Activated naive CD8-positive, alpha-beta T cell treated with anti-CD3 and anti-CD28 coated beads for 36 hours (primary cell): ENCODE results near the gene DCDC2C. TPM values are rescaled to one million over a fixed set of nuclear protein-coding genes. Genes with fewer than 3 reads are reported as not detected.

Experiments used
- DNase-seq: peaks from one replicate; pipeline ENCODE4 v3.0.0; 2021
- H3K27ac Mint-ChIP-seq: one replicate; pipeline ENCODE4 v1.8.0; 2022; ENCODE audit warnings: mild to moderate bottlenecking, moderate library complexity, mixed read lengths
- H3K27me3 Mint-ChIP-seq: one replicate; pipeline ENCODE4 v1.8.0; 2022; ENCODE audit warnings: mild to moderate bottlenecking, mixed read lengths
- H3K36me3 Mint-ChIP-seq: one replicate; pipeline ENCODE4 v1.8.0; 2021; ENCODE audit warnings: mild to moderate bottlenecking, mixed read lengths
- H3K4me1 Mint-ChIP-seq: one replicate; pipeline ENCODE4 v1.8.0; 2021; ENCODE audit warnings: mixed read lengths
- H3K4me3 Mint-ChIP-seq: one replicate; pipeline ENCODE4 v1.8.0; 2022; ENCODE audit warnings: mild to moderate bottlenecking, moderate library complexity, mixed read lengths
- H3K9me3 Mint-ChIP-seq: one replicate; pipeline ENCODE4 v1.8.0; 2022; ENCODE audit warnings: mixed read lengths
- total RNA-seq, 2 experiments: library from RNA; stranded (reverse); gene quantifications; one replicate each; pipeline ENCODE4 v1.2.3, GENCODE V29; 2021

DCDC2C gene
- total RNA-seq, 2 experiments from 2014 or later = not detected

GRCh38 chr2:3682811-3683210, 20.6 kb upstream of the DCDC2C start:
- Mint-ChIP-seq H3K4me3 (no peak overlapping the region), H3K9me3 (no peaks in the 10 kb centered on the region), H3K27me3 (peaks cover 9% of the 10 kb centered on the region), H3K4me1 (no peaks in the 10 kb centered on the region), H3K27ac (no peak overlapping the region), H3K36me3 (no peaks in the 10 kb centered on the region)
- DNase-seq = no peak

- no peaks in the 10 kb centered on the region for H3K9me3 Mint-ChIP-seq
- no peak overlapping the region for H3K27ac Mint-ChIP-seq
- H3K4me1 Mint-ChIP-seq = no peaks in the 10 kb centered on the region
Observed at GRCh38 chr2:3683748-3684454, 19.5 kb upstream of the DCDC2C start.

GRCh38 chr2:3689998-3690748, 13.2 kb upstream of the DCDC2C start:
- peaks cover 11% of the 10 kb centered on the region for H3K9me3 Mint-ChIP-seq
- H3K27ac Mint-ChIP-seq = no peak overlapping the region
- peaks cover 18% of the 10 kb centered on the region for H3K27me3 Mint-ChIP-seq
- no peaks in the 10 kb centered on the region for H3K36me3 Mint-ChIP-seq
- no peak overlapping the region for H3K4me3 Mint-ChIP-seq
- no peaks in the 10 kb centered on the region for H3K4me1 Mint-ChIP-seq
- DNase-seq = no peak

More at GRCh38 chr2:3683748-3684454, 19.5 kb upstream of the DCDC2C start:
- Mint-ChIP-seq H3K36me3 (no peaks in the 10 kb centered on the region), H3K4me3 (no peak overlapping the region), H3K27me3 (peaks cover 16% of the 10 kb centered on the region)
- DNase-seq = no peak

- Mint-ChIP-seq H3K9me3 (peaks cover 11% of the 10 kb centered on the region), H3K4me1 (no peaks in the 10 kb centered on the region), H3K27me3 (peaks cover 18% of the 10 kb centered on the region), H3K4me3 (no peak overlapping the region), H3K36me3 (no peaks in the 10 kb centered on the region), H3K27ac (no peak overlapping the region)
- no peak for DNase-seq
Observed at GRCh38 chr2:3692375-3692774, 11.0 kb upstream of the DCDC2C start.

- DNase-seq = no peak
- Mint-ChIP-seq H3K4me3 (no peak overlapping the region), H3K4me1 (no peaks in the 10 kb centered on the region), H3K36me3 (no peaks in the 10 kb centered on the region), H3K27me3 (peaks cover 34% of the 10 kb centered on the region), H3K9me3 (peaks cover 4% of the 10 kb centered on the region), H3K27ac (no peak overlapping the region)
Observed at GRCh38 chr2:3696545-3696944, 6.8 kb upstream of the DCDC2C start.

- no peaks in the 10 kb centered on the region for H3K4me1 Mint-ChIP-seq
- H3K27ac Mint-ChIP-seq = no peak overlapping the region
- no peak for DNase-seq
- H3K27me3 Mint-ChIP-seq = peaks cover 64% of the 10 kb centered on the region
- H3K9me3 Mint-ChIP-seq = no peaks in the 10 kb centered on the region
- no peaks in the 10 kb centered on the region for H3K36me3 Mint-ChIP-seq
- H3K4me3 Mint-ChIP-seq = no peak overlapping the region
Observed at GRCh38 chr2:3701071-3701470, 2.3 kb upstream of the DCDC2C start.

- peak; percentile 10 for DNase-seq
- Mint-ChIP-seq H3K27ac (no peak overlapping the region), H3K36me3 (no peaks in the 10 kb centered on the region), H3K9me3 (no peaks in the 10 kb centered on the region), H3K27me3 (peaks cover 59% of the 10 kb centered on the region), H3K4me3 (no peak overlapping the region), H3K4me1 (no peaks in the 10 kb centered on the region)
Observed at GRCh38 chr2:3703757-3704355, 481 bp downstream of the DCDC2C start.

- Mint-ChIP-seq H3K27ac (no peak overlapping the region), H3K36me3 (no peaks in the 10 kb centered on the region), H3K9me3 (no peaks in the 10 kb centered on the region), H3K4me3 (no peak overlapping the region), H3K27me3 (peaks cover 51% of the 10 kb centered on the region), H3K4me1 (no peaks in the 10 kb centered on the region)
- DNase-seq = no peak
Observed at GRCh38 chr2:3704692-3705091, 1.3 kb downstream of the DCDC2C start.

- Mint-ChIP-seq H3K4me1 (no peaks in the 10 kb centered on the region), H3K9me3 (no peaks in the 10 kb centered on the region), H3K36me3 (no peaks in the 10 kb centered on the region), H3K27me3 (peaks cover 49% of the 10 kb centered on the region), H3K27ac (no peak overlapping the region), H3K4me3 (no peak overlapping the region)
- DNase-seq = no peak
Observed at GRCh38 chr2:3705782-3706181, 2.4 kb downstream of the DCDC2C start.

GRCh38 chr2:3706892-3707291, 3.5 kb downstream of the DCDC2C start:
- no peaks in the 10 kb centered on the region for H3K36me3 Mint-ChIP-seq
- no peaks in the 10 kb centered on the region for H3K9me3 Mint-ChIP-seq
- H3K4me3 Mint-ChIP-seq = no peak overlapping the region

GRCh38 chr2:3708576-3708975, 5.2 kb downstream of the DCDC2C start:
- H3K4me3 Mint-ChIP-seq = no peak overlapping the region
- DNase-seq = no peak
- H3K4me1 Mint-ChIP-seq = no peaks in the 10 kb centered on the region
- no peaks in the 10 kb centered on the region for H3K9me3 Mint-ChIP-seq
- no peaks in the 10 kb centered on the region for H3K36me3 Mint-ChIP-seq
- H3K27ac Mint-ChIP-seq = no peak overlapping the region
- peaks cover 26% of the 10 kb centered on the region for H3K27me3 Mint-ChIP-seq

More at GRCh38 chr2:3706892-3707291, 3.5 kb downstream of the DCDC2C start:
- H3K4me1 Mint-ChIP-seq = no peaks in the 10 kb centered on the region
- H3K27ac Mint-ChIP-seq = no peak overlapping the region
- peaks cover 43% of the 10 kb centered on the region for H3K27me3 Mint-ChIP-seq
- no peak for DNase-seq

- H3K27me3 Mint-ChIP-seq = peaks cover 24% of the 10 kb centered on the region
- no peak overlapping the region for H3K4me3 Mint-ChIP-seq
- no peak for DNase-seq
- no peaks in the 10 kb centered on the region for H3K9me3 Mint-ChIP-seq
- no peak overlapping the region for H3K27ac Mint-ChIP-seq
- no peaks in the 10 kb centered on the region for H3K4me1 Mint-ChIP-seq
- no peaks in the 10 kb centered on the region for H3K36me3 Mint-ChIP-seq
Observed at GRCh38 chr2:3709225-3709624, 5.8 kb downstream of the DCDC2C start.

GRCh38 chr2:3712424-3712823, 9.0 kb downstream of the DCDC2C start:
- H3K9me3 Mint-ChIP-seq = no peaks in the 10 kb centered on the region
- H3K27me3 Mint-ChIP-seq = peaks cover 11% of the 10 kb centered on the region
- no peak overlapping the region for H3K4me3 Mint-ChIP-seq
- H3K4me1 Mint-ChIP-seq = no peaks in the 10 kb centered on the region
- H3K36me3 Mint-ChIP-seq = no peaks in the 10 kb centered on the region
- no peak overlapping the region for H3K27ac Mint-ChIP-seq
- no peak for DNase-seq

- no peaks in the 10 kb centered on the region for H3K4me1 Mint-ChIP-seq
- no peak overlapping the region for H3K4me3 Mint-ChIP-seq
- DNase-seq = no peak
- peaks cover 11% of the 10 kb centered on the region for H3K27me3 Mint-ChIP-seq
- H3K36me3 Mint-ChIP-seq = no peaks in the 10 kb centered on the region
- H3K9me3 Mint-ChIP-seq = no peaks in the 10 kb centered on the region
- H3K27ac Mint-ChIP-seq = no peak overlapping the region
Observed at GRCh38 chr2:3712831-3713503, 9.6 kb downstream of the DCDC2C start.

GRCh38 chr2:3718679-3719078, 15.3 kb downstream of the DCDC2C start:
- Mint-ChIP-seq H3K27me3 (peaks cover 7% of the 10 kb centered on the region), H3K27ac (no peak overlapping the region), H3K4me3 (no peak overlapping the region), H3K9me3 (peaks cover 13% of the 10 kb centered on the region), H3K36me3 (no peaks in the 10 kb centered on the region), H3K4me1 (no peaks in the 10 kb centered on the region)
- DNase-seq = no peak
